ENCODE results near the gene CPNE4.
"Not testable (repeated sequence)": the region's sequence is repeated elsewhere in the genome, so short reads cannot be mapped to it uniquely, and the experiment has no call there.

CPNE4 gene

GRCh38 chr3:132055872-132056271, 21.1 kb upstream of the CPNE4 start:
- TF ChIP-seq CTCF (conservative IDR thresholded peaks at IDR 0.05; ENCODE audit: low read depth, low read length): no peak
- Histone ChIP-seq H2AFZ (ENCODE audit: low read depth) (no peak overlapping the region), H3K9ac (no peak overlapping the region), H3K36me3 (ENCODE audit: insufficient read depth) (no peaks in the 10 kb centered on the region), H4K20me1 (ENCODE audit: insufficient read depth) (no peaks in the 10 kb centered on the region), H3K4me1 (ENCODE audit: low read depth, poor library complexity, severe bottlenecking) (no peaks in the 10 kb centered on the region), H3K27me3 (ENCODE audit: insufficient read depth, low read depth) (no peaks in the 10 kb centered on the region), H3K4me3 (IDR thresholded peaks at IDR 0.05; ENCODE audit: insufficient read depth, low read depth, low read length) (no peak overlapping the region), H3K79me2 (ENCODE audit: insufficient read depth, low read depth) (no peaks in the 10 kb centered on the region), H3K4me2 (no peak overlapping the region), H3K27ac (no peak overlapping the region)

GRCh38 chr3:132047209-132047608, 12.4 kb upstream of the CPNE4 start:
- Histone ChIP-seq H4K20me1 (ENCODE audit: insufficient read depth) (no peaks in the 10 kb centered on the region), H3K4me2 (no peak overlapping the region), H3K36me3 (ENCODE audit: insufficient read depth) (no peaks in the 10 kb centered on the region), H3K79me2 (ENCODE audit: insufficient read depth, low read depth) (no peaks in the 10 kb centered on the region), H3K9ac (no peak overlapping the region), H3K27ac (no peak overlapping the region), H3K4me1 (ENCODE audit: low read depth, poor library complexity, severe bottlenecking) (no peaks in the 10 kb centered on the region), H3K27me3 (ENCODE audit: insufficient read depth, low read depth) (no peaks in the 10 kb centered on the region), H2AFZ (ENCODE audit: low read depth) (no peak overlapping the region), H3K4me3 (IDR thresholded peaks at IDR 0.05; ENCODE audit: insufficient read depth, low read depth, low read length) (no peak overlapping the region)
- no peak for TF ChIP-seq CTCF (conservative IDR thresholded peaks at IDR 0.05; ENCODE audit: low read depth, low read length)

DNA sequence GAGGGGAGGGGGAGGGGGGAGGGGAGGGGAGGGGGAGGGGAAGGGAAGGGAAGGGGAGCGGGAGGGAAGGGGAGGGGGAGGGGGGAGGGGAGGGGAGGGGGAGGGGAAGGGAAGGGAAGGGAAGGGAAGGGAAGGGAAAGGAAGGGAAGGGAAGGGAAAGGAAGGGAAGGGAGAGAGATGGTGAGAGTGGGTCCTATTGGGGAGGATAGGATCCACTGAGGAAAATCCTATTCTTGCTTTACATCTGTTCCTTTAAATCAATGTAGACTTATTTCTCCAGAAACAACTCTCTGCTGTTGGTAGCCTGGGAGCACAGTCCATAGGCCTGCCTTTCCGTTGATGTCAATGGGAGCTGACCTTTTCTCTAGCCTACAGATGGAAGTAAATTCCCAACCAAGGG, 10.1 kb upstream of the CPNE4 start:
- H3K4me2 ChIP-seq; H3K9ac ChIP-seq; H2AFZ ChIP-seq (ENCODE audit: low read depth); H3K4me1 ChIP-seq (ENCODE audit: low read depth, poor library complexity, severe bottlenecking); H3K27ac ChIP-seq; H3K27me3 ChIP-seq (ENCODE audit: insufficient read depth, low read depth); H3K79me2 ChIP-seq (ENCODE audit: insufficient read depth, low read depth); H3K36me3 ChIP-seq (ENCODE audit: insufficient read depth); H3K4me3 ChIP-seq (IDR thresholded peaks at IDR 0.05; ENCODE audit: insufficient read depth, low read depth, low read length); H4K20me1 ChIP-seq (ENCODE audit: insufficient read depth): not testable (repeated sequence)

DNA sequence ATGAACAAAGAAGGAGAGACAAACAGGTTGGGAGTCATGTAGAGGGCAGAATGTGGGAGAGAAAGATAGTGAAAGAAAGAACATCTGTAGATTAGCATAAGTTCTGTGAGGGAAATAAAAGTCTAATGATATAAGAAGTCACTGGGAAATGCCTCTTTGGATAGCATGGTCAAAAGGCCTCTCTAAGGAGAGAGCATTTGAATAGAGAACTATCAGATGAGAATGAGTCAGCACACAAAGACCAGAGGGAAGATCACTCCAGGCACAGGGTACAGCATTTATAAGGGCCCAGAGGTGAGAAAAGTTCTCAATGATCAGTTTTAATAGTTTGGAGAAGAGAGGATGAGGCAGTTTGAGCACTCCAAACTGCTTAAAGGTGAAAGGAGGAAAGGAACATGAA, 7.9 kb upstream of the CPNE4 start:
- no peaks in the 10 kb centered on the region for H3K79me2 ChIP-seq (ENCODE audit: insufficient read depth, low read depth)
- H3K4me3 ChIP-seq (IDR thresholded peaks at IDR 0.05; ENCODE audit: insufficient read depth, low read depth, low read length): no peak overlapping the region
- H3K9ac ChIP-seq: no peak overlapping the region
- no peak overlapping the region for H2AFZ ChIP-seq (ENCODE audit: low read depth)
- H3K27me3 ChIP-seq (ENCODE audit: insufficient read depth, low read depth): no peaks in the 10 kb centered on the region
- H4K20me1 ChIP-seq (ENCODE audit: insufficient read depth): no peaks in the 10 kb centered on the region
- no peak overlapping the region for H3K4me2 ChIP-seq
- H3K36me3 ChIP-seq (ENCODE audit: insufficient read depth): no peaks in the 10 kb centered on the region
- H3K4me1 ChIP-seq (ENCODE audit: low read depth, poor library complexity, severe bottlenecking): no peaks in the 10 kb centered on the region
- no peak overlapping the region for H3K27ac ChIP-seq
- no peak for TF ChIP-seq CTCF (conservative IDR thresholded peaks at IDR 0.05; ENCODE audit: low read depth, low read length)

- no peak overlapping the region for H3K4me2 ChIP-seq
- no peak overlapping the region for H3K27ac ChIP-seq
- no peaks in the 10 kb centered on the region for H3K27me3 ChIP-seq (ENCODE audit: insufficient read depth, low read depth)
- no peak overlapping the region for H3K9ac ChIP-seq
- no peak overlapping the region for H2AFZ ChIP-seq (ENCODE audit: low read depth)
- no peaks in the 10 kb centered on the region for H3K79me2 ChIP-seq (ENCODE audit: insufficient read depth, low read depth)
- H4K20me1 ChIP-seq (ENCODE audit: insufficient read depth): no peaks in the 10 kb centered on the region
- no peaks in the 10 kb centered on the region for H3K36me3 ChIP-seq (ENCODE audit: insufficient read depth)
- peak; percentile 83 for TF ChIP-seq CTCF (conservative IDR thresholded peaks at IDR 0.05; ENCODE audit: low read depth, low read length)
- no peak overlapping the region for H3K4me3 ChIP-seq (IDR thresholded peaks at IDR 0.05; ENCODE audit: insufficient read depth, low read depth, low read length)
- no peaks in the 10 kb centered on the region for H3K4me1 ChIP-seq (ENCODE audit: low read depth, poor library complexity, severe bottlenecking)
Observed at GRCh38 chr3:132038198-132038825, 3.5 kb upstream of the CPNE4 start.

Data from KMS-11 (cell line).